Omental fat pad (tissue), 4 donors: ENCODE data around the gene LRRC8B. TPM values are rescaled to one million over a fixed set of nuclear protein-coding genes. Genes with fewer than 3 reads are reported as not detected.
"Not testable (repeated sequence)": the region's sequence is repeated elsewhere in the genome, so short reads cannot be mapped to it uniquely, and the experiment has no call there.

Experiments used
- ATAC-seq: fragments of 150-250 bp; one replicate; pipeline ENCODE4 v1.9.1; 2016; ENCODE audit warnings: mild to moderate bottlenecking, moderate library complexity; ENCODE audit not compliant: low FRiP score
- DNase-seq: peaks from one replicate; pipeline ENCODE4 v3.0.0-alpha.2; 2019; ENCODE audit warnings: low spot score
- total RNA-seq, 4 donors: library from RNA; depleted of rRNA; stranded (reverse); fragments of >200 nt; gene quantifications; one replicate each; pipeline ENCODE4 v1.1.0, GENCODE V29; 2016
- TF ChIP-seq, protein P1 (sequence below), 3 donors: fragments of 450-650 bp; IDR thresholded peaks; one replicate each; pipeline ENCODE4 v1.5.1; 2016 to 2017; ENCODE audit warnings: antibody characterized with exemption in 3 of 3, mild to moderate bottlenecking in 3 of 3, moderate library complexity in 2 of 3

LRRC8B gene
- total RNA-seq, 4 donors from 2014 or later, result 5.7 to 30.3 (median 10.7) TPM

DNA sequence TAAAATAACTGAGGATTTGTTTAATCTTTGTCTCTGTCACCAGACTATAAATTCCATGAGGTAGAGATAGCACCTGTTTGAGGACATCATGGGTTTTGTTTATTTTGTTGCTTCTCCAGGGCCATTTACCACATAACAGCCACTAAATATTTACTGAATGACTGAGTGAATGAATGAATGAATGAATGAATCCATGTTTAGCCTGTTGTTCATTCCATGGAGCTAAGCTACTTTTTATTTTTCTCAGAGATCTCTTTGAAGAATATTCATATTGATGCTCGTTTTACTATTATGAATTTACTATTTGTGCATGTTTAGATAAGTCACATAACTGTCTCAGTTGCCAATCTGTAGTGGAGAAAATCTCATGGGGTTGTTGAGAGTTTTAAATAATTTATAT is 17.7 kb downstream of the LRRC8B start:
- DNase-seq (no peak), ATAC-seq (no peak)
- TF ChIP-seq, protein P1, sequence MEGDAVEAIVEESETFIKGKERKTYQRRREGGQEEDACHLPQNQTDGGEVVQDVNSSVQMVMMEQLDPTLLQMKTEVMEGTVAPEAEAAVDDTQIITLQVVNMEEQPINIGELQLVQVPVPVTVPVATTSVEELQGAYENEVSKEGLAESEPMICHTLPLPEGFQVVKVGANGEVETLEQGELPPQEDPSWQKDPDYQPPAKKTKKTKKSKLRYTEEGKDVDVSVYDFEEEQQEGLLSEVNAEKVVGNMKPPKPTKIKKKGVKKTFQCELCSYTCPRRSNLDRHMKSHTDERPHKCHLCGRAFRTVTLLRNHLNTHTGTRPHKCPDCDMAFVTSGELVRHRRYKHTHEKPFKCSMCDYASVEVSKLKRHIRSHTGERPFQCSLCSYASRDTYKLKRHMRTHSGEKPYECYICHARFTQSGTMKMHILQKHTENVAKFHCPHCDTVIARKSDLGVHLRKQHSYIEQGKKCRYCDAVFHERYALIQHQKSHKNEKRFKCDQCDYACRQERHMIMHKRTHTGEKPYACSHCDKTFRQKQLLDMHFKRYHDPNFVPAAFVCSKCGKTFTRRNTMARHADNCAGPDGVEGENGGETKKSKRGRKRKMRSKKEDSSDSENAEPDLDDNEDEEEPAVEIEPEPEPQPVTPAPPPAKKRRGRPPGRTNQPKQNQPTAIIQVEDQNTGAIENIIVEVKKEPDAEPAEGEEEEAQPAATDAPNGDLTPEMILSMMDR (IDR thresholded peaks at IDR 0.05), result no peak

DNA sequence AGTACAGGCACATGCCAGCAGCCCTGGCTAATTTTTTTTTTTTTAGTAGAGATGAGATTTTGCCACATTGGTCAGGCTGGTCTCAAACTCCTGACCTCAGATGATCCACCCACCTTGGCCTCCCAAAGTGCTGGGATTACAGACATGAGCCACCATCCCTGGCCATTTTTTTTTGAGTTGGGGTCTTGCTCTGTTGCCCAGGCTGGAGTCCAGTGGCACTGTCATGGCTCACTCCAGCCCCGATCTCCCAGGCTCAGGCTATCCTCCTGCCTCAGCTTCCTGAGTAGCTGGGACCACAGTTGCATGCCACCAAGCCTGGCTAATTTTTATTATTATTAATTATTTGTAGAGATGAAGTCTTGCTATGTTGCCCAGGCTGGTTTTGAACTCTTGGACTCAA is 19.0 kb downstream of the LRRC8B start:
- ATAC-seq, DNase-seq: not testable (repeated sequence)

DNA sequence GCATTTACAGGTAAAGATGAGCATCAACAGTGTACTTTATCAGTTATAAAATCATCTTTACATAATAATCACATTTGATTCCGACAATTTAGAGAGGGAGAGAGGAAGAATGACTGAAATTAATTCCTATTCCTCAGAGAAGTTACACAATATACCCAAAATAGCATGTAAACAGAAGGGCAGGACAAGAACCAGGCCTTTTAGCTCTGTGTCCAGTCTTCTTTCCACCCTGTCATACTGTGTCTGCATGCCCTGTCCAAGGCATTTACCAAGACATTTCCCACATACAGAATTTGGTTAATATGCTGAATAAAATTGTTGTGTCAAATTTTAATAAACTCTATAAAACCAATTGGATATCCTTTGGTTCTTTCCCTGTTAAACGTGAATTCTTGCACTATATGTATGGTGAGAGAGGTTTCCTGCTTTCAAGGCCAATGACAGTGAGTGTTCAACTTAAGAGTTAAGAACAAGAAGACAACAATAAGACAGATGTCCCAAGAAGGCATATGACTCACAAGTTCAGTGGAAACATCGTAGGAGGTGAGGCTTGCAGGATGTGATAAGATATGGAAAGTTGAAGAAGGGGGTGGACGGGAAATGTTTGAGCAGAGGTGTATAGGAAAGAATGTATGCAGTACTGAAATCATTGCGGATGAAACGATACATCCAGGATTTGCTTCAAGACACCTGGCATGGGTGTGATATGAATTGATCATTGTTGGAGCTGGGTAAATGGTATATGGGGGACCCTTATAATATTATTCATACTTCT is 20.8 kb downstream of the LRRC8B start:
- no peak for ATAC-seq
- TF ChIP-seq, protein P1 (IDR thresholded peaks at IDR 0.05), result no peak

DNA sequence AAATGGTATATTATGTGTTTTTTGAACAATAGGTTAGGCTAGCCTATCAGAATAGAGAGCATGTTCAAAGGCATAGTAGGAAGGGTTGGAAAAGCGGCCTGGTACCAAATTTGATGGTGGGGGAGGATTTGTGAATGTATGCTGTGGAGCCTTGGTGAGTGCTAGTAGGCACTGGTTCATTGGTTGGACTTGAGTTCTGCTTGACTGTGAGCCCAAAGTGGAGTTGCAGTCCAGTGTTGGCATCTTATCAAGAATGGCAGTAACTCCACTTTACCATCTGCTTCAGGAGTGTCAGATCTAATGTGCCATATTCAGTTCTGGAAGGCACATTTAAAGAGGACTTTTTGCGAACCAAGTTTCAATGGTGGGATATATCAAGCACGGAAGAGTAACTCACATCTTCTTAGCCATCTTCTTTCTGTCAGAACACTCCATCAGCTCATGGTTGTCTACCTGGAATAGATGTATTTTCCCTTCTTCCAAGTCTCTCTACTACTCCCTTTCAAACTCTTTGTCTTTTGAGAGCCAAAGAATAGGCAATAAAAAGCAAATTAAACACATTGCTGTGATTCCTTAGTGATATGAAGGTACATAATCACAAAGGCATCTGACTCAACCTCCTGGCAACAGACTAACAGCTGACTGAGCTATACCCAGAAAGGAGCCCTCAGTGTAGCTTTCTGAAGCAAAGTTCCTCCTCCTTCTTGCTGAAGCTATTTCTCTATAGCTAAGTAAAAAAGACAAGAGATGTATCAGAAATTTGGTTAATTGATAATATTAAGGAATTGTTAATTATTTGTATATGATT is 21.7 kb downstream of the LRRC8B start:
- TF ChIP-seq, protein P1 (IDR thresholded peaks at IDR 0.05), result no peak
- no peak for ATAC-seq

More for the DNA sequence above, 20.8 kb downstream of the LRRC8B start:
- DNase-seq, result no peak

DNA sequence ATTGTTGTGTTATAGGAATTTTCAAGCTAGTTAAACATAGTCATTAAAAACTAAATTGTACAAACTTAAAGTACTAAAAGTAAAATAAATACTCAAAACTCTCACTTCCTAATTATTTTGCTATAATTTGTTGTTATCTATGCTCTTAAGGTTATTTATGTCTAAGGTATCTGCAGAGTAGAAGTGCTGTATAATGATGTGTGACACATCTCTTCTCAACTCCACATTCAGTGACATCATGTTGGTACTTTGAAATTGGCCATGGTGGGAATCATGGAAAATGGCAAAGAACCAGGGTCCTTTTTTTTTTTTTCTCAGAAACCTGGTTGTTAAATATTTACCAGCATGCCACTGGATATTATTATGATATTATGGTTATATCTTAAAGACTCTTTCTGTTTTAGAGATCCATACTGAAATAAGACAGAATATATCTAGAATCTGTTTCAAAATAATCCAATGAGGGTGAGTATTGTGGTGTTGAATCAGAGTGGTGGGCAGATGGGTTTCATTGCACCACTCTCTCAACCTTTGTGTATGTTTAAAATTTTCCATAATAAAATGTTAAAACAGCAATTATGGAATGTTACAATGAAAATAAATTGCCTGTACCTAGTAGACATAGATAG is 22.4 kb downstream of the LRRC8B start:
- no peak for DNase-seq
- no peak for ATAC-seq
- TF ChIP-seq, protein P1 (IDR thresholded peaks at IDR 0.05), result no peak

More for the DNA sequence above, 21.7 kb downstream of the LRRC8B start:
- DNase-seq, result no peak

DNA sequence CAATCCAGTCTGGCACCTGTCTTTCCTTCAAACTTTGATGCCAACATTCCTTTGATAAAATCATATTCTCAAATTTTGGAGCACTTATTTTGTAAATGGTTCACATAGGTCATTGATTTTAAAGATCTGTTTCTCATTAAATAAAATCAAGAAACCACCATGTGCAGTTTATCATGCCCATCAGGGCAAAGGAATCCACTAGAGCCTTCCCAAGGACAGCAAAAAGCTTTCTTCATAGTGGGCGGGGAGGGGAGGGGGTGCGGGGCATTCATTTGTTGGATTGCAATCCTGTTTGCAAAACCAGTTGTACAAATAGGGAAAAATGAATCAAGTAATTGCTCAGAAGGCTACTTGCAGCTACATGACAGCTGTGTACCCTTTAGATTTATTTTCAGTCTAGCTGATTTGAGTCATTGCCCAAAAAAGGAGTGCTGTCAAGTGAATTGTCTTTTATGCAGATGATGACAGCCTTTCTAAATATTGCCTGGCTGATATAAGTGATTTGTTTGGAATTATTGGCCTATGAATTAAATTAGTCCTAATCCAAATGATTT is 23.0 kb downstream of the LRRC8B start:
- DNase-seq (no peak), ATAC-seq (peak; percentile 48)
- TF ChIP-seq, protein P1 (IDR thresholded peaks at IDR 0.05), result no peak
